HepG2 (cell line): Measurements from ENCODE around the gene MRPL48. TPM values are rescaled to one million over a fixed set of nuclear protein-coding genes. Genes with fewer than 3 reads are reported as not detected.

ENCODE experiments used
- ATAC-seq: fragments of 200-7000 bp; cut with Tn5 transposase; 3 replicates; pipeline ENCODE4 v1.9.1; 2020; ENCODE audit warnings: mild to moderate bottlenecking, moderate library complexity
- BruUV-seq: library from RNA; stranded (reverse); fragments of 400-500 nt; replicated peaks from 2 replicates; lab custom pipeline; 2021; lab: Mats Ljungman, UMichigan
- CTCF ChIA-PET: fragments of 300-600 bp; formaldehyde crosslinking; extraction: SDS; loops from one replicate; lab custom pipeline; 2021; ENCODE audit warnings: low total read pairs, inconsistent platforms, low intra/inter-chr PET ratio; lab: Yijun Ruan, JAX
- POLR2A ChIA-PET: fragments of 350-600 bp; sonication (Branson Sonifier 250); formaldehyde crosslinking; loops from one replicate; lab custom pipeline; 2020; ENCODE audit warnings: antibody characterized with exemption, inconsistent platforms; lab: Yijun Ruan, JAX
- DNase-seq: peaks from one replicate; pipeline ENCODE4 v3.0.0-alpha.2; 2015; ENCODE audit warnings: low spot score
- FAIRE-seq: peaks from 3 replicates; lab custom pipeline; 2011; peaks lifted over from hg19 to GRCh38; lab: Jason Lieb, UNC
- H2AFZ ChIP-seq: one replicate; pipeline ENCODE4 v1.6.1; 2011; ENCODE audit warnings: low read length, inconsistent platforms
- H3K27ac ChIP-seq: fragments of 300-600 bp; 3 replicates; pipeline ENCODE4 v1.8.0; 2011; ENCODE audit warnings: mixed run types, mild to moderate bottlenecking, mixed read lengths, low read length, inconsistent platforms; ENCODE audit not compliant: insufficient read depth; ENCODE audit errors: extremely low read length
- H3K27me3 ChIP-seq, 2 experiments: fragments of 200-600 bp in 1 of 2; 2 replicates in 1 of 2; 3 replicates in 1 of 2; pipeline versions ENCODE4 v1.6.0 to v1.8.0; 2011; ENCODE audit warnings: low read length in 2 of 2, mild to moderate bottlenecking in 2 of 2, moderate library complexity in 2 of 2, inconsistent platforms in 1 of 2; ENCODE audit not compliant: insufficient read depth in 2 of 2, control insufficient read depth in 1 of 2
- H3K36me3 ChIP-seq, 2 experiments: fragments of 200-600 bp in 1 of 2; replicated peaks in 1 of 2; 2 replicates in 1 of 2; 3 replicates in 1 of 2; pipeline versions ENCODE4 v1.5.1 to v1.8.0; 2011; ENCODE audit warnings: low read length in 2 of 2, inconsistent platforms in 1 of 2; ENCODE audit not compliant: insufficient read depth in 2 of 2, control insufficient read depth in 1 of 2
- H3K4me1 ChIP-seq: 2 replicates; pipeline ENCODE4 v1.5.1; 2012; ENCODE audit warnings: low read length, inconsistent platforms; ENCODE audit not compliant: insufficient read depth
- H3K4me2 ChIP-seq: 2 replicates; pipeline ENCODE4 v1.6.0; 2011; ENCODE audit warnings: low read depth, low read length, inconsistent platforms
- H3K4me3 ChIP-seq, 3 experiments: fragments of 200-600 bp in 1 of 3; sonication (generic), shearing (Covaris generic) in 1 of 3; replicated peaks in 1 of 3; 2 replicates each; pipeline ENCODE4 v1.5.1; 2011 to 2016; ENCODE audit warnings: low read length in 3 of 3, inconsistent platforms in 2 of 3, low read depth in 2 of 3, mild to moderate bottlenecking in 2 of 3, control low read depth in 1 of 3, mixed read lengths in 1 of 3; ENCODE audit not compliant: insufficient read depth in 1 of 3
- H3K79me2 ChIP-seq: one replicate; pipeline ENCODE4 v1.6.1; 2011; ENCODE audit warnings: low read length, inconsistent platforms; ENCODE audit not compliant: insufficient read depth
- H3K9ac ChIP-seq: 2 replicates; pipeline ENCODE4 v1.6.0; 2011; ENCODE audit warnings: mild to moderate bottlenecking, low read depth, low read length, inconsistent platforms; ENCODE audit not compliant: insufficient read depth
- H3K9me3 ChIP-seq: 2 replicates; pipeline ENCODE4 v1.5.1; 2012; ENCODE audit warnings: mild to moderate bottlenecking, low read length
- H4K20me1 ChIP-seq: 2 replicates; pipeline ENCODE4 v1.6.0; 2011; ENCODE audit warnings: inconsistent platforms, mild to moderate bottlenecking, low read length, moderate library complexity; ENCODE audit not compliant: insufficient read depth
- CHD2 ChIP-seq: IDR thresholded peaks from 2 replicates; pipeline ENCODE4 v1.6.1; 2011; ENCODE audit warnings: low read depth, low read length, improper control_type of control experiment
- EZH2 ChIP-seq: conservative IDR thresholded peaks from 2 replicates; pipeline ENCODE4 v1.6.1; 2012; ENCODE audit warnings: mild to moderate bottlenecking, low read depth, low read length, moderate library complexity
- HDAC1 ChIP-seq: sonication (generic); formaldehyde crosslinking; IDR thresholded peaks from 2 replicates; pipeline ENCODE4 v1.5.1; 2020; ENCODE audit warnings: mild to moderate bottlenecking, missing genetic modification reagents
- HOXD1 ChIP-seq: sonication (generic); formaldehyde crosslinking; IDR thresholded peaks from 2 replicates; pipeline ENCODE4 v1.5.0; 2020; ENCODE audit warnings: missing genetic modification reagents
- KLF15 ChIP-seq: sonication (generic); formaldehyde crosslinking; IDR thresholded peaks from 2 replicates; pipeline ENCODE4 v1.8.1; 2023; ENCODE audit warnings: borderline replicate concordance, mild to moderate bottlenecking, inconsistent platforms, missing genetic modification reagents, mixed read lengths
- LCORL ChIP-seq, 2 experiments: fragments of 450-650 bp in 1 of 2; sonication (generic) in 1 of 2; formaldehyde crosslinking in 1 of 2; IDR thresholded peaks; 2 replicates each; pipeline versions ENCODE4 v1.5.0 to v1.6.1; 2017 to 2020; ENCODE audit warnings: antibody characterized with exemption in 1 of 2, missing genetic modification reagents in 1 of 2
- TMF1 ChIP-seq: sonication (generic); formaldehyde crosslinking; IDR thresholded peaks from 2 replicates; pipeline ENCODE4 v1.8.1; 2022; ENCODE audit warnings: low read depth, missing genetic modification reagents
- TP53 ChIP-seq: sonication (generic); formaldehyde crosslinking; conservative IDR thresholded peaks from 2 replicates; pipeline ENCODE4 v1.4.0; 2020; ENCODE audit warnings: missing genetic modification reagents
- YEATS4 ChIP-seq: sonication (generic); formaldehyde crosslinking; IDR thresholded peaks from 2 replicates; pipeline ENCODE4 v1.4.0; 2020; ENCODE audit warnings: missing genetic modification reagents, borderline replicate concordance
- ZBTB44 ChIP-seq: sonication (generic); formaldehyde crosslinking; IDR thresholded peaks from 2 replicates; pipeline ENCODE4 v1.4.0; 2020; ENCODE audit warnings: missing genetic modification reagents
- ZHX1 ChIP-seq: sonication (generic); formaldehyde crosslinking; IDR thresholded peaks from 2 replicates; pipeline ENCODE4 v1.8.1; 2022; ENCODE audit warnings: low read depth, mild to moderate bottlenecking, missing genetic modification reagents
- ZNF17 ChIP-seq: sonication (generic); formaldehyde crosslinking; IDR thresholded peaks from 2 replicates; pipeline ENCODE4 v1.5.0; 2020; ENCODE audit warnings: mild to moderate bottlenecking, missing genetic modification reagents
- ZNF232 ChIP-seq: sonication (generic); formaldehyde crosslinking; IDR thresholded peaks from 2 replicates; pipeline ENCODE4 v1.4.0; 2020; ENCODE audit warnings: missing genetic modification reagents, borderline replicate concordance
- ZNF263 ChIP-seq: sonication (generic); formaldehyde crosslinking; IDR thresholded peaks from 2 replicates; pipeline ENCODE4 v1.4.0; 2020; ENCODE audit warnings: missing genetic modification reagents
- ZNF30 ChIP-seq: sonication (generic); formaldehyde crosslinking; IDR thresholded peaks from 2 replicates; pipeline ENCODE4 v1.5.0; 2020; ENCODE audit warnings: mild to moderate bottlenecking, missing genetic modification reagents
- ZNF34 ChIP-seq: sonication (generic); formaldehyde crosslinking; IDR thresholded peaks from 2 replicates; pipeline ENCODE4 v1.4.0; 2020; ENCODE audit warnings: mild to moderate bottlenecking, missing genetic modification reagents, borderline replicate concordance
- ZNF564 ChIP-seq: sonication (generic); formaldehyde crosslinking; IDR thresholded peaks from 2 replicates; pipeline ENCODE4 v1.8.1; 2023; ENCODE audit warnings: mild to moderate bottlenecking, missing genetic modification reagents
- ZNF83 ChIP-seq: sonication (generic); formaldehyde crosslinking; IDR thresholded peaks from 2 replicates; pipeline ENCODE4 v1.4.0; 2020; ENCODE audit warnings: missing genetic modification reagents, mild to moderate bottlenecking, borderline replicate concordance
- ZSCAN25 ChIP-seq: sonication (generic); formaldehyde crosslinking; IDR thresholded peaks from 2 replicates; pipeline ENCODE4 v1.8.0; 2022; ENCODE audit warnings: mild to moderate bottlenecking, missing genetic modification reagents
- WGBS: methylation state at CpG from one replicate; pipeline ENCODE4 v1.1.6; 2017; ENCODE audit warnings: low lambda C conversion rate; 5-methylcytosine and 5-hydroxymethylcytosine counted together
- in situ Hi-C: cut with HindIII; loops from 2 replicates; pipeline ENCODE4 v1.10.0; 2017; ENCODE audit warnings: low pct_unique_long_range_greater_than_20kb; ENCODE audit not compliant: extremely low pct_ligation_motif_present
- intact Hi-C: fragments of 100-400 bp; cut with micrococcal nuclease; formaldehyde crosslinking; loops from one replicate; pipeline ENCODE4 v1.10.0; 2022; ENCODE audit not compliant: unreplicated experiment
- polyA plus RNA-seq, 8 experiments: library from polyadenylated mRNA; depleted of rRNA in 3 of 8; stranded (reverse) in 7 of 8; unstranded in 1 of 8; fragments of >200 nt; fragmentation: Illumina TruSeq in 4 of 8; extraction: Trizol in 4 of 8; gene quantifications; 2 replicates each; pipeline versions ENCODE4 v1.2.1 to v1.2.3, GENCODE V29; 2011 to 2016; ENCODE audit warnings: low read depth in 4 of 8, missing spikeins in 1 of 8, mixed read lengths in 1 of 8; ENCODE audit not compliant: insufficient read depth in 1 of 8
- total RNA-seq, 5 experiments: library from RNA; depleted of rRNA; stranded (reverse); fragments of >200 nt; fragmentation: Illumina TruSeq; extraction: Trizol; gene quantifications; 2 replicates each; pipeline ENCODE4 v1.2.3, GENCODE V29; 2016; ENCODE audit warnings: low read depth in 1 of 5

Gene MRPL48
- total and polyA plus RNA-seq, 2 of the 13 experiments (the other 11 are each of a cell fraction or from before 2014, with no cell fraction given): 61.2 to 67.9 TPM

- peak; percentile 98 for DNase-seq
- TSS peak; percentile 92 for BruUV-seq
- Histone ChIP-seq H3K79me2 (no peaks in the 10 kb centered on the region), H3K27me3 (no peaks in the 10 kb centered on the region), H2AFZ (peak overlapping the region; percentile 35), H3K4me1 (peaks cover 43% of the 10 kb centered on the region), H4K20me1 (no peaks in the 10 kb centered on the region), H3K9ac (peak overlapping the region; percentile 85), H3K9me3 (no peaks in the 10 kb centered on the region), H3K36me3 (no peaks in the 10 kb centered on the region), H3K4me3 (peak overlapping the region; percentile 49 to 71 (median 65)), H3K4me2 (peak overlapping the region; percentile 80), H3K27ac (peak overlapping the region; percentile 93)
- FAIRE-seq: peak; percentile 81
- 1% methylated on average over 18 of the region's 30 CpGs for WGBS
- peak; percentile 97 for ATAC-seq
- in situ Hi-C loops (no loop called here), intact Hi-C loops (loop anchor here (1.0 kb wide), 1 partner anchor 18 kb away; the partner anchor contains the start of gene RAB6A)
- ChIA-PET CTCF (no interaction called here), POLR2A (interaction anchor here (0.6 to 5.5 kb wide), 20 partner anchors 9 to 181 kb away, joined by 3 to 194 read pairs (median 5); partner anchors contain the start of genes COA4, FAM168A, MRPL48 and PAAF1)
- TF ChIP-seq CHD2 (peak; percentile 67; the same call in 1 of the 2 replicates), TMF1 (CRISPR knock-in tag) (no peak), ZNF83 (CRISPR knock-in tag) (no peak), YEATS4 (CRISPR knock-in tag) (peak; percentile 95), ZNF34 (CRISPR knock-in tag) (0 out of 2 replicates have a peak, but pooled peaks have one; percentile 40), KLF15 (no peak), ZNF232 (CRISPR knock-in tag) (no peak), TP53 (CRISPR knock-in tag) (peak; percentile 52; the same call in 1 of the 2 replicates), ZNF30 (CRISPR knock-in tag) (no peak), ZNF263 (CRISPR knock-in tag) (peak; percentile 71), HOXD1 (CRISPR knock-in tag) (peak; percentile 43; the same call in 1 of the 2 replicates), ZNF564 (CRISPR knock-in tag) (no peak), ZHX1 (CRISPR knock-in tag) (peak; percentile 77), ZNF17 (CRISPR knock-in tag) (no peak), ZBTB44 (CRISPR knock-in tag) (0 out of 2 replicates have a peak, but pooled peaks have one; percentile 22), HDAC1 (CRISPR knock-in tag) (peak; percentile 13; the same call in 1 of the 2 replicates), LCORL (IDR thresholded peaks at IDR 0.05) (no peak), LCORL (CRISPR knock-in tag; IDR thresholded peaks at IDR 0.05) (peak; percentile 54; the same call in 1 of the 2 replicates), ZSCAN25 (CRISPR knock-in tag) (no peak; the same call in 1 of the 2 replicates), EZH2 (no peak)
These were observed 8.4 kb upstream of the MRPL48 start for GRCh38 chr11:73779084-73779902.
